Choroid plexus epithelial cell (primary cell): ENCODE measurements around the gene KLF15.

ENCODE experiments used
- DNase-seq: peaks from one replicate; pipeline ENCODE4 v3.0.0-alpha.2; 2010; ENCODE audit warnings: low read depth
- H3K4me3 ChIP-seq: 2 replicates; pipeline ENCODE4 v1.5.1; 2011; ENCODE audit warnings: low read depth, mild to moderate bottlenecking, control low read depth, low read length, moderate library complexity
- CTCF ChIP-seq: conservative IDR thresholded peaks from 2 replicates; pipeline ENCODE4 v1.5.1; 2011; ENCODE audit warnings: low read depth, mild to moderate bottlenecking, control low read depth, inconsistent platforms, low read length, moderate library complexity

KLF15 gene

GRCh38 chr3:126370055-126370454, 12.8 kb upstream of the KLF15 start:
- no peak overlapping the region for H3K4me3 ChIP-seq
- no peak for TF ChIP-seq CTCF
- DNase-seq = no peak

- DNase-seq = no peak
- H3K4me3 ChIP-seq = no peak overlapping the region
- TF ChIP-seq CTCF = no peak
These were observed 12.3 kb upstream of the KLF15 start for GRCh38 chr3:126369490-126369889.

- no peak for TF ChIP-seq CTCF
- no peak overlapping the region for H3K4me3 ChIP-seq
- DNase-seq = no peak
These were observed 10.2 kb upstream of the KLF15 start for GRCh38 chr3:126367316-126367805.

- DNase-seq = peak; percentile 19
- H3K4me3 ChIP-seq = no peak overlapping the region
- no peak for TF ChIP-seq CTCF
These were observed 8.4 kb upstream of the KLF15 start for GRCh38 chr3:126365351-126366277.

GRCh38 chr3:126364731-126365301, 7.6 kb upstream of the KLF15 start:
- TF ChIP-seq CTCF = no peak
- no peak for DNase-seq
- H3K4me3 ChIP-seq = no peak overlapping the region

GRCh38 chr3:126364130-126364695, 7.0 kb upstream of the KLF15 start:
- DNase-seq = no peak
- no peak overlapping the region for H3K4me3 ChIP-seq
- no peak for TF ChIP-seq CTCF
